ENCODE data around the gene MORN4.

The MORN4 gene

DNA sequence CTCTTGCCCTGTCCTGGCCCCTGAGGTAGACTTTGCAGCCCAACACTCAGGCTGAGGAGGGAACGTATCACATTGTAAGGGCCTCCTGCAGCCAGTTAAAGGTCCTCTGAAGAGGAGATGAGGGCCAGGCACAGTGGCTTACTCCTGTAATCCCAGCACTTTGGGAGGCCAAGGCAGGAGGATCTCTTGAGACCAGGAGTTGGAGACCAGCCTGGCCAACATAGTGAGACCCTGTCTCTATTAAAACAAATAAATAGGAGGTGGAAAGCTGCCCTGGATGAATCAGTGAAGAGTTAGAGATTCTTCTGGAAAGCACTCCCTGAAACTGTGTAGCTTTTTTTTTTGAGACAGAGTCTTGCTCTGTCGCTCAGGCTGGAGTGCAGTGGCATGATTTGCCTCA lies 46.1 kb downstream of the MORN4 start:
- no peak overlapping the region for H3K4me3 ChIP-seq (ENCODE audit: low read length)
- DNase-seq (ENCODE audit: low read depth) = no peak
- TF ChIP-seq, protein P1, sequence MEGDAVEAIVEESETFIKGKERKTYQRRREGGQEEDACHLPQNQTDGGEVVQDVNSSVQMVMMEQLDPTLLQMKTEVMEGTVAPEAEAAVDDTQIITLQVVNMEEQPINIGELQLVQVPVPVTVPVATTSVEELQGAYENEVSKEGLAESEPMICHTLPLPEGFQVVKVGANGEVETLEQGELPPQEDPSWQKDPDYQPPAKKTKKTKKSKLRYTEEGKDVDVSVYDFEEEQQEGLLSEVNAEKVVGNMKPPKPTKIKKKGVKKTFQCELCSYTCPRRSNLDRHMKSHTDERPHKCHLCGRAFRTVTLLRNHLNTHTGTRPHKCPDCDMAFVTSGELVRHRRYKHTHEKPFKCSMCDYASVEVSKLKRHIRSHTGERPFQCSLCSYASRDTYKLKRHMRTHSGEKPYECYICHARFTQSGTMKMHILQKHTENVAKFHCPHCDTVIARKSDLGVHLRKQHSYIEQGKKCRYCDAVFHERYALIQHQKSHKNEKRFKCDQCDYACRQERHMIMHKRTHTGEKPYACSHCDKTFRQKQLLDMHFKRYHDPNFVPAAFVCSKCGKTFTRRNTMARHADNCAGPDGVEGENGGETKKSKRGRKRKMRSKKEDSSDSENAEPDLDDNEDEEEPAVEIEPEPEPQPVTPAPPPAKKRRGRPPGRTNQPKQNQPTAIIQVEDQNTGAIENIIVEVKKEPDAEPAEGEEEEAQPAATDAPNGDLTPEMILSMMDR (IDR thresholded peaks at IDR 0.05; ENCODE audit: insufficient read depth, low read depth, low read length, missing control alignments) = no peak

DNA sequence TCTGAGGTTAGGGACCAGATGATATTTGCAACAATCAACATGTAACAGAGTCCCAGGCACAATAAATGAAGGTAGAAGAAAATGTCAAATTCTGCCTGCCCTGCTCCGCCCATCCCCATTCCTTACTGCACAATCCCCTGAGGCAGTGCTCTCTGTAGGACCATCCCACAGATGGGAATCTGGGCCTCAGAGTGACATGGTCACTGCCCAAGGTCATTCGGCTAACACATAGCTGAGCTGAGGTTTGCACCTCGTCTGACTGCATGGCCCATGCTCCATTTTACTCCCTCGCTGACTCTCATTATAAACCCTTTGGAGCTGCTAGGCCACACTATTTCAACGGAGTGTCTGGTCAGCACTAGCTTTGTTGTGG lies 47.9 kb downstream of the MORN4 start:
- TF ChIP-seq, protein P1 (IDR thresholded peaks at IDR 0.05; ENCODE audit: insufficient read depth, low read depth, low read length, missing control alignments) = no peak
- DNase-seq (ENCODE audit: low read depth) = no peak

GRCh38 chr10:97584798-97585438 lies 48.4 kb downstream of the MORN4 start:
- no peak for DNase-seq (ENCODE audit: low read depth)
- no peak overlapping the region for H3K4me3 ChIP-seq (ENCODE audit: low read length)
- TF ChIP-seq, protein P1 (IDR thresholded peaks at IDR 0.05; ENCODE audit: insufficient read depth, low read depth, low read length, missing control alignments) = no peak

More for the DNA sequence above, 47.9 kb downstream of the MORN4 start:
- no peak overlapping the region for H3K4me3 ChIP-seq (ENCODE audit: low read length)

- DNase-seq (ENCODE audit: low read depth) = peak; percentile 83
- no peak within 1 kb of the TSS for H3K4me3 ChIP-seq (ENCODE audit: low read length)
- TF ChIP-seq, protein P1 (IDR thresholded peaks at IDR 0.05; ENCODE audit: insufficient read depth, low read depth, low read length, missing control alignments) = no peak
Measured at GRCh38 chr10:97584060-97584797, 49.1 kb downstream of the MORN4 start, which contains the start of gene HOGA1. HOGA1 (plus strand) TSS chr10:97584389; CDS start chr10:97584704, 315 bp downstream.

DNA sequence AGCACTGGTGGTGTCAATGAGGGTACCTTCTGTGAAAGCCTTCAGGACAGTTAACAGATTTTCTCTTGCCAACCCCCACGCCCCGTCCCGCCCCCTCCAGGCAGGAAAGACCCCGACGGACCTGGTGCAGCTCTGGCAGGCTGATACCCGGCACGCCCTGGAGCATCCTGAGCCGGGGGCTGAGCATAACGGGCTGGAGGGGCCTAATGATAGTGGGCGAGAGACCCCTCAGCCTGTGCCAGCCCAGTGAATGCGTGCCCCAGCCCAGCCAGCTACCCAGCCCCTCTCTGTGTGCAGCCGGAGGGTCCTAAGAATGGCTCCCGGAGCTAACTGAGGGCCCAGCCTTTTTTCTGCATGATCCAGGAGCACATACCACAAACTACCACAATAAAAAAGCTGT lies 49.8 kb downstream of the MORN4 start:
- TF ChIP-seq, protein P1 (IDR thresholded peaks at IDR 0.05; ENCODE audit: insufficient read depth, low read depth, low read length, missing control alignments) = no peak
- no peak overlapping the region for H3K4me3 ChIP-seq (ENCODE audit: low read length)
- no peak for DNase-seq (ENCODE audit: low read depth)

GRCh38 chr10:97582169-97582568 lies 51.1 kb downstream of the MORN4 start:
- no peak overlapping the region for H3K4me3 ChIP-seq (ENCODE audit: low read length)
- no peak for DNase-seq (ENCODE audit: low read depth)
- TF ChIP-seq, protein P1 (IDR thresholded peaks at IDR 0.05; ENCODE audit: insufficient read depth, low read depth, low read length, missing control alignments) = no peak
